OCI-LY3 (cell line): Measurements from ENCODE around the gene TLE3.

ENCODE experiments used
- H2AFZ ChIP-seq: fragments of 200-600, 300-600 bp; shearing (Covaris generic); 2 replicates; pipeline ENCODE4 v1.6.0; 2014; ENCODE audit warnings: antibody characterized with exemption, low read depth, low read length
- H3K27ac ChIP-seq: fragments of 200-600, 300-600 bp; sonication (generic); 2 replicates; pipeline ENCODE4 v1.5.1; 2014; ENCODE audit warnings: mild to moderate bottlenecking, low read length, moderate library complexity, mixed read lengths
- H3K27me3 ChIP-seq: fragments of 200-600, 300-600 bp; sonication (generic); 2 replicates; pipeline ENCODE4 v1.6.1; 2014; ENCODE audit warnings: low read depth, low read length, mixed read lengths
- H3K36me3 ChIP-seq: fragments of 200-600, 300-600 bp; sonication (generic); replicated peaks from 2 replicates; pipeline ENCODE3; 2014; ENCODE audit warnings: low read depth, low read length, mixed read lengths
- H3K4me1 ChIP-seq: fragments of 300-600, 200-600 bp; sonication (generic); 2 replicates; pipeline ENCODE4 v1.6.1; 2014; ENCODE audit warnings: low read length, mixed read lengths
- H3K4me2 ChIP-seq: fragments of 200-600, 300-600 bp; sonication (generic); 2 replicates; pipeline ENCODE4 v1.6.1; 2014; ENCODE audit warnings: low read length, mixed read lengths
- H3K4me3 ChIP-seq: fragments of 300-600, 200-600 bp; sonication (generic); 2 replicates; pipeline ENCODE4 v1.5.1; 2014; ENCODE audit warnings: antibody characterized with exemption, mild to moderate bottlenecking, low read length, moderate library complexity
- H3K79me2 ChIP-seq: fragments of 300-600, 200-600 bp; shearing (Covaris generic); 2 replicates; pipeline ENCODE4 v1.6.1; 2014; ENCODE audit warnings: mild to moderate bottlenecking, low read length, mixed read lengths
- H3K9ac ChIP-seq: fragments of 300-600, 200-600 bp; shearing (Covaris generic); 2 replicates; pipeline ENCODE4 v1.6.0; 2014; ENCODE audit warnings: mild to moderate bottlenecking, low read length, moderate library complexity
- H3K9me3 ChIP-seq: fragments of 200-600, 300-600 bp; shearing (Covaris generic); 2 replicates; pipeline ENCODE4 v1.6.1; 2014; ENCODE audit warnings: low read length, mixed read lengths; ENCODE audit not compliant: insufficient read depth
- H4K20me1 ChIP-seq: fragments of 200-600, 300-600 bp; sonication (generic); 2 replicates; pipeline ENCODE4 v1.6.1; 2016; ENCODE audit warnings: low read length, mixed read lengths; ENCODE audit not compliant: insufficient read depth
- CTCF ChIP-seq: fragments of 200-600, 300-600 bp; sonication (generic); IDR thresholded peaks from 2 replicates; pipeline ENCODE4 v1.5.1; 2014; ENCODE audit warnings: antibody characterized with exemption, low read length, low read depth
- EZH2phosphoT487 ChIP-seq: fragments of 200-600 bp; shearing (Covaris generic); IDR thresholded peaks from 2 replicates; pipeline ENCODE4 v1.6.1; 2018; ENCODE audit warnings: antibody characterized with exemption, mixed run types, low read depth

TLE3 gene

DNA sequence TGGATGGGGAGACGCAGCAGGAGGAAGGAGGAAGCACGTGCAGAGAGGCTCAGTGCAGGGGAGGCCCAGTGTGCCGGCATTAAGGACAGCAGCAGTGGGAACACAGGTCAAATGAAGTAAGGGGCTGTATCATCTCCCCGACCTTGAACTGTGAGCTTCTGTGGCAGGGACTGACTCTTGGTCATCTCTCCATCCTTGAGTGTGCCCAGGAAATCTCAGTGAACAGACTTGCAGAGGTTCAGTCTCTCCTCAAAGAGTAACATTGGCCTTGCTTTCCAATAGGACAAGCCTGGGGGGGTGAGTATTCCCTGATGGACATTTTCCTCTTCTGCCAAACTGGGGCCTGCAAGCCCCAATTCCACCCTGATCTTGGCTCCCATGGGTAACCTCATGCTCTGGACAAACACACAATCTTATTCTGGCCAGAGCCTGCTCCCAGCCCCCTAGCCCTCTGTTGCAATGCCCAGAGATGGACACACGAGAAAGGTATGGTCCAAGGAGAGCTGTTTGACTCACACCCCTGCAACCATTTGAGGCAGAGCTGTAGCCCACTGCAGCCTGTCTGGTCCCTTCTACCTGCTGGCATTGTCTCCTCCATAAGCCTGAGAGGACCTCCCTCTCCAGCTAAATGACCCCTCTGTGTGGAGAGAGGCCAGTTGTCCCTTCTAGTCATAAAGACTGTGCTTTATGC lies 50.9 kb downstream of the TLE3 start:
- Histone ChIP-seq H3K79me2 (no peaks in the 10 kb centered on the region), H3K27me3 (no peaks in the 10 kb centered on the region), H4K20me1 (peaks cover 35% of the 10 kb centered on the region), H3K4me1 (no peaks in the 10 kb centered on the region), H3K27ac (no peak overlapping the region), H3K9me3 (no peaks in the 10 kb centered on the region), H3K4me3 (no peak overlapping the region), H2AFZ (no peak overlapping the region), H3K9ac (no peak overlapping the region), H3K4me2 (no peak overlapping the region), H3K36me3 (peaks cover 55% of the 10 kb centered on the region)
- TF ChIP-seq EZH2phosphoT487 (no peak), CTCF (no peak)

GRCh38 chr15:70045045-70045444 lies 52.7 kb downstream of the TLE3 start:
- Histone ChIP-seq H3K4me1 (peaks cover 9% of the 10 kb centered on the region), H3K9ac (no peak overlapping the region), H3K36me3 (peaks cover 39% of the 10 kb centered on the region), H3K9me3 (no peaks in the 10 kb centered on the region), H3K4me2 (no peak overlapping the region), H2AFZ (no peak overlapping the region), H3K79me2 (no peaks in the 10 kb centered on the region), H3K27ac (no peak overlapping the region), H3K4me3 (no peak overlapping the region), H4K20me1 (peaks cover 26% of the 10 kb centered on the region), H3K27me3 (no peaks in the 10 kb centered on the region)
- TF ChIP-seq CTCF (no peak), EZH2phosphoT487 (no peak)

DNA sequence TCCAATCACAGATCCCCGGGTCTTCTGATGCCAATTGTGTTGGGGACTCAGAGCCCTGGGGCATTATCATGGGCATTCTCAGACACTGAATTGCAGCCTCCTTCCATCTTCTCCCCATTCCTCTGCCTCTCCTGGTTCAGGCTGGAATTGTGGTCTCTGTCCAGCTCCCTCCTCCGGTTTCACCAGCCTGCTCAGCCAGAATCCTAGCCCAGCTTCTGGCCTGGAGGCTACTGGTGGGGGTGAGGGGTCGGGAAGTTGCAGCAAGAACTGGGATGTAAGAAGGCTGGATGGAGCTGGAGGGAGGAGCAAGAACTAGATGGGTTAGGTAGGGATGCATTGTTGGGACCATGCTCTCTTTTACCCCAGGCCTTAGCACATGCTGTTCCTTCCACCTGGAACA lies 53.5 kb downstream of the TLE3 start:
- Histone ChIP-seq H4K20me1 (peaks cover 19% of the 10 kb centered on the region), H3K4me3 (no peak overlapping the region), H3K9ac (no peak overlapping the region), H3K4me1 (peaks cover 17% of the 10 kb centered on the region), H2AFZ (no peak overlapping the region), H3K27ac (no peak overlapping the region), H3K79me2 (no peaks in the 10 kb centered on the region), H3K27me3 (no peaks in the 10 kb centered on the region), H3K4me2 (no peak overlapping the region), H3K9me3 (no peaks in the 10 kb centered on the region), H3K36me3 (peaks cover 31% of the 10 kb centered on the region)
- TF ChIP-seq EZH2phosphoT487, result no peak
- no peak for TF ChIP-seq CTCF

- TF ChIP-seq EZH2phosphoT487, result no peak
- TF ChIP-seq CTCF, result no peak
- no peaks in the 10 kb centered on the region for H3K9me3 ChIP-seq
- H4K20me1 ChIP-seq, result peaks cover 13% of the 10 kb centered on the region
Measured at GRCh38 chr15:70043590-70043989, 54.1 kb downstream of the TLE3 start.

More at GRCh38 chr15:70043590-70043989, 54.1 kb downstream of the TLE3 start:
- Histone ChIP-seq H3K9ac (no peak overlapping the region), H3K4me3 (no peak overlapping the region), H3K4me1 (peaks cover 23% of the 10 kb centered on the region), H2AFZ (no peak overlapping the region), H3K36me3 (peaks cover 25% of the 10 kb centered on the region), H3K79me2 (no peaks in the 10 kb centered on the region), H3K27ac (no peak overlapping the region), H3K4me2 (no peak overlapping the region), H3K27me3 (no peaks in the 10 kb centered on the region)
